ENCODE measurements around the gene HYAL3. TPM values are rescaled to one million over a fixed set of nuclear protein-coding genes. Genes with fewer than 3 reads are reported as not detected.

HYAL3 gene, protein sequence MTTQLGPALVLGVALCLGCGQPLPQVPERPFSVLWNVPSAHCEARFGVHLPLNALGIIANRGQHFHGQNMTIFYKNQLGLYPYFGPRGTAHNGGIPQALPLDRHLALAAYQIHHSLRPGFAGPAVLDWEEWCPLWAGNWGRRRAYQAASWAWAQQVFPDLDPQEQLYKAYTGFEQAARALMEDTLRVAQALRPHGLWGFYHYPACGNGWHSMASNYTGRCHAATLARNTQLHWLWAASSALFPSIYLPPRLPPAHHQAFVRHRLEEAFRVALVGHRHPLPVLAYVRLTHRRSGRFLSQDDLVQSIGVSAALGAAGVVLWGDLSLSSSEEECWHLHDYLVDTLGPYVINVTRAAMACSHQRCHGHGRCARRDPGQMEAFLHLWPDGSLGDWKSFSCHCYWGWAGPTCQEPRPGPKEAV
- 4.9 and 6.0 TPM in 2 replicates for total RNA-seq (2013; cell fraction: nucleolus; rRNA removed)
- total RNA-seq (2014; rRNA removed) (3.6 and 4.0 TPM in 2 replicates), total RNA-seq (2014; rRNA removed; fragmentation: Illumina TruSeq; extraction: Trizol) (2.0 and 2.4 TPM in 2 replicates), total RNA-seq (2021) (2.8 and 3.9 TPM in 2 replicates), polyA plus RNA-seq (2011; rRNA removed) (0.94 and 1.4 TPM in 2 replicates), polyA plus RNA-seq (2014; fragmentation: Illumina TruSeq; extraction: Trizol) (0.49 and 1.8 TPM in 2 replicates), polyA plus RNA-seq (2014; fragmentation: Nextera tagmentation; extraction: Ambion mirVana) (under 1 TPM; 0.37 TPM), polyA plus RNA-seq (2014; rRNA removed) (3.7 and 4.0 TPM in 2 replicates), polyA plus RNA-seq (2016; fragmentation: Nextera tagmentation; extraction: Ambion mirVana) (1 to 10 TPM; 4.1 to 4.2 TPM), polyA minus RNA-seq (2011; rRNA and poly(A)+ RNA removed) (1.0 and 4.2 TPM in 2 replicates), Bru-seq, nascent RNA (percentile 47 among the genes with signal in this experiment), BruChase-seq, experiment 1, labeled RNA remaining after a 6-hour chase (percentile 43 among the genes with signal in this experiment), BruChase-seq, experiment 2, labeled RNA remaining after a 2-hour chase (percentile 43 among the genes with signal in this experiment)
- 0.59 TPM for polyA plus RNA-seq (2011; ENCODE audit: low read depth)
- polyA plus RNA-seq (2011; cell fraction: cytosol; rRNA removed), result 3.3 and 4.1 TPM in 2 replicates
- 6.3 and 6.4 TPM in 2 replicates for polyA plus RNA-seq (2011; cell fraction: nucleus; rRNA removed)
- 1.0 and 1.6 TPM in 2 replicates for polyA plus RNA-seq (2012)
- 1.5 and 1.6 TPM in 2 replicates for polyA minus RNA-seq (2011; cell fraction: cytosol; rRNA and poly(A)+ RNA removed)
- polyA minus RNA-seq (2011; cell fraction: nucleus; rRNA and poly(A)+ RNA removed), result 4.2 and 5.4 TPM in 2 replicates
- long read RNA-seq, experiment 1, result 0 reads
- long read RNA-seq, experiment 2, result 0 reads

DNA sequence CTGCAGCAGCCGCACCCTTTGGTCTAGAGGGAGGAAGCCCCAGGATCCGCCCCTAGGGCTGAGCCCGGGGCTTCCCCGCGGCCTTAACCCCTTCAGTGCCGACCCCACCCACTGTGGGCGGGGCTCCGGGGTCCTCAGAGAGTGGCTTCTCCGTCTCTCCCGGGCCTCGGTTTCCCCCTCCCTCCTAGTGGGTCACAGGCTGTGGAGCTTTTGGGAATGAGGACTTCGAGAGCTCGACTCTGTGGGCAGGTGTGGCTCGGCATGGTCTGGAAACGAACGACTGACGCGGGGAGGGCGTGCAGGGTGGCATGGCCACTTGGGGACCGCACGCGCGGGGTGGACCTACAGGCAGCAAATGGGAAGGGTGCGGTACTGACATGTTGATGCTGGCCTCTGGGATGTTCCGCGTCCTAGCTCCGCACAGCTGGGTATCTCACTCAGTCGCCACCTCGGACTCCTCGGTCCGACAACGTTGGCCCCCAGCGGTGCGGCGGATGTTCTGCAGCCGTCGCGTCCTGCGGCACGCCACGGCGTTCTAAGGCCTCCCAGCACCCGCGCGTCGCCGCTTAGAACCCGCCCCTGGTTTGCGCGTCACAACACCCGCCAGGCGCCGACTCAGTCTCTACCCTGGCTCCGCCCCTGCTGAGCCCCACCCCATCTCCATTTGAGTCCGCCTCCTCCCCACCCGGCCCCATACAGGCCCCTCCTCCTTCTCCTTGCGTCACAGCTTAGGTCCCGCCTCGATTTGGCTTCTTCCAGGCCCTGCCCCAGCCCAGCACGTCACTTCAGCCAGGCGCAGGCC is at the start of gene HYAL3, which contains the start of gene NAA80:
Gene HYAL3 (minus strand): TSS at position 570 of the 802 bp plus-strand sequence. CDS start 3,803 bp downstream, outside the sequence.
Gene NAA80 (minus strand): TSS at position 570 of the 802 bp plus-strand sequence. CDS start 1,942 bp downstream, outside the sequence.
- no TSS peak for BruUV-seq (replicated peaks)
- TF ChIP-seq BACH1 (IDR thresholded peaks at IDR 0.05; ENCODE audit: borderline replicate concordance), result peak; percentile 83
- no peak for TF ChIP-seq KDM1A (IDR thresholded peaks at IDR 0.05; ENCODE audit: borderline replicate concordance)
- no peak for TF ChIP-seq FOXM1 (IDR thresholded peaks at IDR 0.05; ENCODE audit: low read depth, low read length)
- TF ChIP-seq MEF2B (IDR thresholded peaks at IDR 0.05; ENCODE audit: partially characterized antibody, poor library complexity, severe bottlenecking), result peak; percentile 17
- peak; percentile 94; the same call in 1 of the 2 replicates for TF ChIP-seq ZNF207 (IDR thresholded peaks at IDR 0.05; ENCODE audit: borderline replicate concordance)
- TF ChIP-seq MYC (IDR thresholded peaks at IDR 0.05; ENCODE audit: insufficient read depth, insufficient read length, insufficient replicate concordance, low read length, severe bottlenecking), result peak; percentile 73
- 0 out of 2 replicates have a peak, but pooled peaks have one; percentile 12 for TF ChIP-seq YY1 (IDR thresholded peaks at IDR 0.05; ENCODE audit: low read depth, low read length)
- peak; percentile 27 to 55; a peak in 2 of 4 replicates for TF ChIP-seq IKZF2 (IDR thresholded peaks at IDR 0.05)
- peak; percentile 73; the same call in 1 of the 2 replicates for TF ChIP-seq CREM (IDR thresholded peaks at IDR 0.05; ENCODE audit: low read depth)
- TF ChIP-seq, protein P1, sequence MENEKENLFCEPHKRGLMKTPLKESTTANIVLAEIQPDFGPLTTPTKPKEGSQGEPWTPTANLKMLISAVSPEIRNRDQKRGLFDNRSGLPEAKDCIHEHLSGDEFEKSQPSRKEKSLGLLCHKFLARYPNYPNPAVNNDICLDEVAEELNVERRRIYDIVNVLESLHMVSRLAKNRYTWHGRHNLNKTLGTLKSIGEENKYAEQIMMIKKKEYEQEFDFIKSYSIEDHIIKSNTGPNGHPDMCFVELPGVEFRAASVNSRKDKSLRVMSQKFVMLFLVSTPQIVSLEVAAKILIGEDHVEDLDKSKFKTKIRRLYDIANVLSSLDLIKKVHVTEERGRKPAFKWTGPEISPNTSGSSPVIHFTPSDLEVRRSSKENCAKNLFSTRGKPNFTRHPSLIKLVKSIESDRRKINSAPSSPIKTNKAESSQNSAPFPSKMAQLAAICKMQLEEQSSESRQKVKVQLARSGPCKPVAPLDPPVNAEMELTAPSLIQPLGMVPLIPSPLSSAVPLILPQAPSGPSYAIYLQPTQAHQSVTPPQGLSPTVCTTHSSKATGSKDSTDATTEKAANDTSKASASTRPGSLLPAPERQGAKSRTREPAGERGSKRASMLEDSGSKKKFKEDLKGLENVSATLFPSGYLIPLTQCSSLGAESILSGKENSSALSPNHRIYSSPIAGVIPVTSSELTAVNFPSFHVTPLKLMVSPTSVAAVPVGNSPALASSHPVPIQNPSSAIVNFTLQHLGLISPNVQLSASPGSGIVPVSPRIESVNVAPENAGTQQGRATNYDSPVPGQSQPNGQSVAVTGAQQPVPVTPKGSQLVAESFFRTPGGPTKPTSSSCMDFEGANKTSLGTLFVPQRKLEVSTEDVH (IDR thresholded peaks at IDR 0.05; ENCODE audit: low read depth, partially characterized antibody), result no peak
- TF ChIP-seq TARDBP (IDR thresholded peaks at IDR 0.05; ENCODE audit: borderline replicate concordance), result no peak
- TF ChIP-seq POU2F2 (IDR thresholded peaks at IDR 0.05; ENCODE audit: borderline replicate concordance, low read depth, low read length), result peak; percentile 65; the same call in 2 of the 3 replicates
- TF ChIP-seq SRF (IDR thresholded peaks at IDR 0.05; ENCODE audit: low read depth in 2 of 2, low read length in 2 of 2), result 0 out of 4 replicates have a peak, but pooled peaks have one; percentile 16 to 20
- peak; percentile 93 for TF ChIP-seq NBN (IDR thresholded peaks at IDR 0.05)
- 0 out of 2 replicates have a peak, but pooled peaks have one; percentile 43 for TF ChIP-seq ZNF217 (IDR thresholded peaks at IDR 0.05)

More for the DNA sequence above, at the start of gene HYAL3, which contains the start of gene NAA80:
- Histone ChIP-seq H4K20me1 (ENCODE audit: control insufficient read depth, insufficient read depth) (no peaks in the 10 kb centered on the region), H3K9ac (ENCODE audit: control insufficient read depth, insufficient read depth, low read length) (peak within 1 kb of the TSS; percentile 89), H3K4me1 (ENCODE audit: control insufficient read depth, insufficient read depth, low read length) (peaks cover 4% of the 10 kb centered on the region), H3K27me3 (replicated peaks in 1 of 2; ENCODE audit: control insufficient read depth in 2 of 2, insufficient read depth in 2 of 2, low read length in 1 of 2) (no peaks in the 10 kb centered on the region), H3K4me3 (peak within 1 kb of the TSS; percentile 82), H3K27ac (ENCODE audit: control insufficient read depth, insufficient read depth) (peak within 1 kb of the TSS; percentile 83), H3K4me2 (ENCODE audit: control insufficient read depth, insufficient read depth) (peak within 1 kb of the TSS; percentile 98), H3K36me3 (ENCODE audit: control insufficient read depth in 2 of 2, insufficient read depth in 2 of 2, low read length in 1 of 2) (no peaks in the 10 kb centered on the region), H3K79me2 (ENCODE audit: control insufficient read depth, insufficient read depth, low read length) (peaks cover 2% of the 10 kb centered on the region; the same call in 1 of the 2 replicates), H3K9me3 (replicated peaks; ENCODE audit: control insufficient read depth, insufficient read depth, low read length) (no peaks in the 10 kb centered on the region), H2AFZ (ENCODE audit: control insufficient read depth, low read depth, low read length) (peak within 1 kb of the TSS; percentile 100)
- ChIA-PET RAD21 (ENCODE audit: unreplicated experiment) (interaction anchor here (0.7 to 2.2 kb wide), 9 partner anchors 11 to 52 kb away, joined by 3 to 15 read pairs (median 5); partner anchors contain the start of genes CYB561D2, NPRL2 and TUSC2), POLR2A (interaction anchor here (0.6 to 2.7 kb wide), 16 partner anchors 8 to 829 kb away, joined by 3 to 30 read pairs (median 4); partner anchors contain the start of genes CYB561D2, DAG1, NPRL2 and RASSF1), SMC1A (ENCODE audit: uncharacterized antibody, unreplicated experiment) (interaction anchor here (0.7 to 2.3 kb wide), 7 partner anchors 18 to 71 kb away, joined by 3 to 9 read pairs (median 3); no protein-coding TSS in a partner anchor), CTCF (interaction anchor here (0.7 to 3.5 kb wide), 14 partner anchors 20 to 243 kb away, joined by 3 to 22 read pairs (median 4); partner anchors contain the start of gene TUSC2)
- in situ Hi-C loops (cut with MboI) (no loop called here), intact Hi-C loops (cut with micrococcal nuclease; ENCODE audit: unreplicated experiment) (loop anchor here (1.0 to 5.0 kb wide), 2 partner anchors 22 to 38 kb away; no protein-coding TSS in a partner anchor)
- ATAC-seq (peak; percentile 90), FAIRE-seq (peak; percentile 99), DNase-seq (ENCODE audit: low read depth, low spot score) (peak; percentile 98)
- under 1% methylated on average over 47 of the region's 61 CpGs for whole genome bisulfite sequencing (ENCODE audit: insufficient coverage, insufficient replicate concordance, low lambda C conversion rate, missing lambda C conversion rate)

All from GM12878 (cell line).